ENCODE results near the gene CCDC6.

DNA sequence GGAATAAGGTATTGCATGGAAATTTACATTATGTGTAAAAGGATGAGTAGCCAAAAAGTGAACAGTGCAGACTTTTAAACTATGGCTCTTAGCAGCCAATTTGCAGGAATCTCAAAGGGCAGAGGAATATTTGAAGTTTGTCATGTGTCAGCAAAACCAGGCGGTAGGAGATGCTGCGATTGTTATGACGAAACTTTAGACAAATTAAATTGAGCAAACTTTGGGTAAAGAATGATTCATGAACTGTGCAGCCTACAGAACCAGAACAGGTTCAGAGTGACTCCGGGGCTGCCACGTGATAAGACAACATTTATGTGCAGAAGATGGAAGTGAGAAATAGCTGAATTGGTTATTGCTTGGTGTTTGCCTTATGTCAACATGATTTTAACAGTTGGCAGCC, 39.2 kb upstream of the CCDC6 start:
- TF ChIP-seq EP300 (conservative IDR thresholded peaks at IDR 0.05; ENCODE audit: poor library complexity, severe bottlenecking) = no peak
- TF ChIP-seq RAD21 (conservative IDR thresholded peaks at IDR 0.05) = no peak

Measured in neural cell (in vitro differentiated cells).